ENCODE results near the gene LTF. TPM values are rescaled to one million over a fixed set of nuclear protein-coding genes. Genes with fewer than 3 reads are reported as not detected.

LTF gene
- total and polyA plus RNA-seq, 2 donors (not counting 1 experiment from before 2014, with no cell fraction given) = 0.22 TPM; not detected in 1

- POLR2A ChIA-PET = no interaction called here
- Histone ChIP-seq H3K9me3 (ENCODE audit: control extremely low read depth in 1 of 3, control insufficient read depth in 2 of 3, insufficient read depth in 1 of 3, low read length in 2 of 3) (no peaks in the 10 kb centered on the region), H3K27me3 (replicated peaks in 1 of 4; ENCODE audit: control extremely low read depth in 1 of 4, control insufficient read depth in 3 of 4, insufficient read depth in 4 of 4, low read length in 3 of 4) (peaks cover 0 to 14% (median 9%) of the 10 kb centered on the region in 4 experiments), H3K4me3 (ENCODE audit: control extremely low read depth in 1 of 5, extremely low read depth in 1 of 5, insufficient read depth in 1 of 5, low read depth in 2 of 5, low read length in 4 of 5) (no peak overlapping the region), H3K9ac (ENCODE audit: low read length) (no peak overlapping the region), H3K4me1 (ENCODE audit: control insufficient read depth in 2 of 2, insufficient read depth in 2 of 2, low read length in 2 of 2) (no peaks in the 10 kb centered on the region), H3K36me3 (replicated peaks in 1 of 2; ENCODE audit: control extremely low read depth in 1 of 2, control insufficient read depth in 1 of 2, extremely low read depth in 1 of 2, insufficient read depth in 2 of 2, low read length in 1 of 2) (no peaks in the 10 kb centered on the region), H2AFZ (ENCODE audit: insufficient read depth, low read depth, low read length, poor library complexity, severe bottlenecking) (no peak overlapping the region), H3K27ac (ENCODE audit: low read length in 2 of 2) (no peak overlapping the region), H4K20me1 (ENCODE audit: control insufficient read depth, insufficient read depth, low read length, poor library complexity, severe bottlenecking) (no peaks in the 10 kb centered on the region), H3K79me2 (ENCODE audit: control insufficient read depth, insufficient read depth, low read length) (no peaks in the 10 kb centered on the region), H3K4me2 (replicated peaks; ENCODE audit: low read depth, low read length, poor library complexity, severe bottlenecking) (no peak overlapping the region)
- Mint-ChIP-seq H3K27me3 (peaks cover 47% of the 10 kb centered on the region), H3K4me1 (no peaks in the 10 kb centered on the region), H3K4me3 (no peak overlapping the region), H3K27ac (peak overlapping the region; percentile 3), H3K9me3 (ENCODE audit: insufficient read depth) (no peaks in the 10 kb centered on the region)
- CTCF ChIA-PET = no interaction called here
- DNase-seq = no peak
- intact Hi-C loops (cut with micrococcal nuclease) = no loop called here
- WGBS (ENCODE audit: insufficient coverage) = 91% methylated on average over 6 of the region's 6 CpGs
- no peak for ATAC-seq (ENCODE audit: low read depth)
- no peak for TF ChIP-seq EZH2 (IDR thresholded peaks at IDR 0.05; ENCODE audit: borderline replicate concordance, insufficient read depth, low read depth, low read length, poor library complexity, severe bottlenecking)
- TF ChIP-seq CTCF (IDR thresholded peaks at IDR 0.05) = no peak
Observed at GRCh38 chr3:46477756-46478155, 13.1 kb upstream of the LTF start.

- no peak for TF ChIP-seq EZH2 (IDR thresholded peaks at IDR 0.05; ENCODE audit: borderline replicate concordance, insufficient read depth, low read depth, low read length, poor library complexity, severe bottlenecking)
- TF ChIP-seq CTCF (IDR thresholded peaks at IDR 0.05) = no peak
- Histone ChIP-seq H2AFZ (ENCODE audit: insufficient read depth, low read depth, low read length, poor library complexity, severe bottlenecking) (no peak overlapping the region), H3K4me2 (replicated peaks; ENCODE audit: low read depth, low read length, poor library complexity, severe bottlenecking) (no peak overlapping the region), H3K79me2 (ENCODE audit: control insufficient read depth, insufficient read depth, low read length) (no peaks in the 10 kb centered on the region), H3K4me1 (ENCODE audit: control insufficient read depth in 2 of 2, insufficient read depth in 2 of 2, low read length in 2 of 2) (no peaks in the 10 kb centered on the region), H4K20me1 (ENCODE audit: control insufficient read depth, insufficient read depth, low read length, poor library complexity, severe bottlenecking) (no peaks in the 10 kb centered on the region), H3K9ac (ENCODE audit: low read length) (no peak overlapping the region), H3K27me3 (replicated peaks in 1 of 4; ENCODE audit: control extremely low read depth in 1 of 4, control insufficient read depth in 3 of 4, insufficient read depth in 4 of 4, low read length in 3 of 4) (peaks cover 0 to 14% (median 9%) of the 10 kb centered on the region in 4 experiments), H3K36me3 (replicated peaks in 1 of 2; ENCODE audit: control extremely low read depth in 1 of 2, control insufficient read depth in 1 of 2, extremely low read depth in 1 of 2, insufficient read depth in 2 of 2, low read length in 1 of 2) (no peaks in the 10 kb centered on the region), H3K27ac (ENCODE audit: low read length in 2 of 2) (no peak overlapping the region), H3K9me3 (ENCODE audit: control extremely low read depth in 1 of 3, control insufficient read depth in 2 of 3, insufficient read depth in 1 of 3, low read length in 2 of 3) (no peaks in the 10 kb centered on the region), H3K4me3 (ENCODE audit: control extremely low read depth in 1 of 5, extremely low read depth in 1 of 5, insufficient read depth in 1 of 5, low read depth in 2 of 5, low read length in 4 of 5) (no peak overlapping the region)
- DNase-seq = no peak
- Mint-ChIP-seq H3K4me1 (no peaks in the 10 kb centered on the region), H3K27ac (no peak overlapping the region), H3K4me3 (no peak overlapping the region), H3K27me3 (peaks cover 48% of the 10 kb centered on the region), H3K9me3 (ENCODE audit: insufficient read depth) (no peaks in the 10 kb centered on the region)
- no CpG with 5 or more reads among the region's 4 CpGs for WGBS (ENCODE audit: insufficient coverage)
- intact Hi-C loops (cut with micrococcal nuclease) = no loop called here
- ChIA-PET POLR2A (no interaction called here), CTCF (interaction anchor here (2.7 kb wide), 1 partner anchor 12 kb away, joined by 15 read pairs; no protein-coding TSS in a partner anchor)
- no peak for ATAC-seq (ENCODE audit: low read depth)
Observed at GRCh38 chr3:46477145-46477544, 12.4 kb upstream of the LTF start.
